AG20443 (cell line): Measurements from ENCODE around the gene GOLPH3.
"Not testable (repeated sequence)": the region's sequence is repeated elsewhere in the genome, so short reads cannot be mapped to it uniquely, and the experiment has no call there.

Source experiments
- DNase-seq: peaks from one replicate; pipeline ENCODE4 v3.0.0; 2012; ENCODE audit warnings: low spot score, mixed read lengths

GOLPH3 gene

DNA sequence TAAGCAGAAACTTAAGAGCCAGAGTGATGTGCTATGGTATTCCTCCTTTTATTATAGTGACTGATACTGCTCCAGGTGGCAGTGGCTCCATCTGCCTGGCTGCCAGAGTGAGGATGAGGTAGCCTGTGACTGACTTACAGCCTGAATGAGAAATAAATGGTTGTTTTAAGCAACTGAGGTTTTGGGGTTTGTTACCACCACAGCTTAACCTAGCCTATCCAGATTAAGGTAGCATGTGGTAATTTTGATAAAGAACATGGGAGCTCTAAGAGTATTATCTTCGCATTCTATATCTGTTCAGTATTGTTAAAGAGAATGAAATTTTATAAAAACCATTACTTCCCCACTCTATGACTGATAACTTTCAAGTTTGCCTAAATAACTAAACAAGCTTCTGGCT lies 39.0 kb downstream of the GOLPH3 start:
- no peak for DNase-seq

DNA sequence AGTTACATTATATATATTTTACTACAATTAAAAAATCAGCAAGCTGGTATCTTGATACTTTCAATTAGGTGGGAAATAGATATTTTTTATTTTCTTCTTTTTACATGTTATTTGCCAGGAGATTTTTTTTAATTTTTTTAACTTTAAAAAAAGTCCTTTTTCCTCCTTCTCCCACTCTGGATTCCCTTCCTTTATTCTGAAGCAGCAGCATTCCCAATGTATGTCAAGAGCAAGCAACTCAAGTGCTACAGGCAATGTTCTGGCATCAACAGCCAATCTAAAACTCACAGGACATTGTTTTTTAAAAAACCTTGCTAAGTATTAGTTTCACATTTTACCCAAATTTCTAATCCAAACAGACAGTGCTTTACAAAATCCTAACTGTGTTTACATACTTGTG lies 41.4 kb downstream of the GOLPH3 start:
- DNase-seq: no peak

DNA sequence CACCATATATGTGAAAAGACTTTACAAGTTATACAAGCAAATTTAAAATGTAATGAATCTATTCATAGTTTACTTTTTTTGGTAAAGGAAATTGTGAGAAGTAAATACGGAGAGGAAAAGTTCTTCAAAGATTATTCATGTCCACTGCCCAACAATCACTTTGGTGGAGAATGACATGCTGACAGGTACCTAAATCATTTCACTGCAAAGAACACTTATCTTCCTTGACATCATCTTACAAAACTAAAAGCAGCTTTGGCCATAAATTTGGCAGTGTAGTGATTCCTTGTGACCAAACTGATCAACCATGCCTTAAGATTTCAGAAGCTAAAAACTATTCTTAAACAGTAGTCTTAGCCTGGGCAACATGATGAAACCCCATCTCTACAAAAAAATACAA lies 42.5 kb downstream of the GOLPH3 start:
- DNase-seq: no peak

DNA sequence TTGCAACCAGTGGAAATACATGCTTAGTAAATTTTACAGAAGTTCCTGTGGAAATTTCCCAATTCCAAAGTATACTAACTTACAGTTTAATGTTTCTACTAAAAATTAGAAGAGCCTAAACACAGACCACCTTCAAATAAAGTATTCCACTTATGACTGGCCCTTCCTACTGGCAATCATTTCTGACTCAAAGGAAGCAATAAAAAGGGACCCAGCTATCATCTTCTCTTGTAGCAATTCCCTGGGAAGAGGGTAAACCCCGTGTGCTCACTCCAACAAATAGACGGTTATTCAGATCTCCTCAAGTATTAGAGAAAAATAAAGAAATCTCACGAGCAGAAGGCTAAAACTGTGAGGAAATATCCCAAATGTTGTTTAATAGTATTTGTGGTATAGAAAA lies 43.3 kb downstream of the GOLPH3 start:
- no peak for DNase-seq

DNA sequence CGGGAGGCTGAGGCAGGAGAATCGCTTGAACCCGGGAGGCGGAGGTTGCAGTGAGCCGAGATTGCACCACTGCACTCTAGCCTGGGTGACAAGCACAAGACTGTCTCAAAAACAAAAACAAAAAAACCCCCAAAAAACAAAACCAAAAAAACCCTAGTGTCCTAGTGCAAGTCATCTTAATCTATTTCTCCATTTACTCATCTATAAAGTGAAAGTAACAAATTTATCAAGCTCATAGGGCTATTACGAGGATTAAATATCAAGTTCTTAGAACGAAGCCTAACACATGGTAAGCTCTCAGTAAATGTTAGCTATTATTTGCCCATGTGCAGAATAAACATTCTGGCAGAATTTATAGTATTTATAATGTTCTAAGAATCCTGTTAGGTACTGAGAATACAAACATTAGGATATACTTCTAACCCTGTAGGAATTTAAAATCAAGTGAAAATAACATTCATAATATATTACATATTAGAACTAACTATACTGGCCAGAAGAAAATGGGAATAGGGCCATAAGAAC lies 45.0 kb downstream of the GOLPH3 start:
- DNase-seq: no peak

DNA sequence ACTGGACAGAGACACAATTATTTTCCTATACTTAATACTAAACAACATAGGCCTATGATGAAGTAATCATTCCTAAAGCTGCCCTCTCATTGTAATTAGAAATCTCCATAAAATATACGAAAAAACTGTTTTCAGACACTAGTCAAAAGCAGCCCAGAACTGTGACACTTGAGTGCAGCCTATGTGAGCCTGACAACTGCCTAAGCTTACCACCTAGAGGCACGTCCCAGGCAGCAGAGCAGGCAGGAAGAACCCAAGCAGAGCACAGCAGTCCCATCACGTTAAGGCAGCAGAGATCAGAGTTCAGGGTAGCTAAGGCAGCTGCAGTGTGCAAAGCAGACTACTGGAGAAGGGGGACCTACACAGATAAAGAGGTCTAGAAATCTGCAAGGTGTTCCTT lies 46.4 kb downstream of the GOLPH3 start:
- DNase-seq: no peak

DNA sequence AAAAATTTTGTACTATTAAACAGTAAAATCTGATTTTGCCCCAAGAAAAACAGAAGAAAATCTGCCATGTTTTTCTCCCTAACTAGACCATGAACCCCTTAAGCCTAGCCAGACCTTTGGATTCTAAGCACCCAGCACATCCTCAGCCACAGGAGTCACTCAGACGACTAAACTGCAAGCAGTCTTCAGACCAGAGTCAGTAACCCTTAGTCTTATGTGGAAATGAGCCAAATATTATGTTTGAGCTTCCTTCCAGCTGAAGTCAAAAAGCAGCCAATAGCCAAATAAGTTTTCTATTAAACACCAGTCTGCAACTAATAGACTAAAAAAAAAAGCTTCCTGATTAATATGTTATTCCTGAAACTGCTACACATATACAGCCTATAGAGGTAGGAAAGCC lies 47.4 kb downstream of the GOLPH3 start:
- no peak for DNase-seq

DNA sequence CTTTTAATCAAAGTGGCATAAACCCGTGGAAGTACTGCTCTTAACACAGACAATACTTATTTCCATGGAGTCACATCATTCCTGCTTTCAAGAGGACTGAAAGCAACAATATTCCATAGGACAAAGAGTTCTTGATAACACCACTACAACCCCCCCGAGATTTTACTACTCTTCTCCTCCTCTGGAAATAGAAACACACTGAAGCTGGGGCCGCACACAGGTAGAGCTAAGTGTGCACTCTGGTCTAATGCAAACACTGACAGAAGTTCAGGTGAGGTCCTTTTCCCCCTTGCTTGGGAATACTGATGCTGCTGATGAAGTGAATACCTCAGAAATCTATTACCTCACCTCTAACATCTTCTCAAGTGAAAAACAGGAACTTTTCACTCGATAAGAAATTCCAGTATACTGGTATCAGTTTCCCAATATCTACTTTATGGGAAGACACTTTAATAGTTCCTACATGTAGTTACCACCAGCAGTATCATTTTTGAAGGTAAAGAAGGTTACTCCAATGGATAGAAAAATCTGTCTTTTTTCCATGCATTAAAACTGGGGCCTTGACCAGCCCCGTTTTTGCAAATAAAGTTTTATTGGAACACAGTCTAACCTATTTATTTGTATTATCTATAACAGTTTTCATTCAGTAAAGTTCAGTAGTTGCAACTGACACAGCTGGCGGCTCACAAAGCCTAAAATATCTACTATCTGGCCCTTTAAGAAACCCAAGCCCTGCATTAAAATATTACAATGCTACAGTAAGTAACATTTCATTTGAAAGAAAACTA lies 50.0 kb downstream of the GOLPH3 start:
- DNase-seq: no peak

DNA sequence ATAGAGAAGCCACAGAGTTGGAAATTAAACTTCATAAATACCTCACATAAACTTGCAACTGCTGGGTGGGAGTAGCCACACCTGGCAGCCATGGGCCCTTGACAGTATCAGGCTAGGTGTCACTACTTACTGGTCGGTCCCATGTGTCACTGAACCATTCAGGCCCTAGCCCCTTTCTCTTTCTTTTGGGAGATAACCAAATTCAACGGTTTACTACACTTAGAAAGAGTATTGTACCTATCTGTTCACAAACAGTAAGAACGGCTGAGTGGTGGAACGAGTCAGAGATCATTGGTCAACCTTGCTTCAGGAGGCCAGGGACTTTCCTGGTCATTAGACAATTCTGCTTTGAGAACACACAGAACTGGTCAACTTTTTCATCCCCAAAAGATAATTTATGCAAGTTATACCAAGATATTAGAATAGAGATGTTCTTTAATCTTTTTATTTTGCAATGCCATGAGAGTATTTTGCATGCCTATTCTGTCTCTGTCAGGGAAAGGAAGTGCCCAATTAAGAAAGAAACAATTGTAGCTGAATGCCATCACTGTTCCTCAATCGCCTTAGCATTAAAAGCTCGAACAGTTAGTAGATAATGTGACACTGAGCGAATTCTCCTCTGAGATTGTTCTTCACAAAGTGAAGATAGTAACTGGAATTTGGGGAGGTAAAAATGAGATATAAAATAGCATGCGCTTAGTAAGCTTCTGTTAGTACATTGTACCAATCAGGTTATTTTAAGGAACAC lies 50.9 kb downstream of the GOLPH3 start:
- DNase-seq: no peak

DNA sequence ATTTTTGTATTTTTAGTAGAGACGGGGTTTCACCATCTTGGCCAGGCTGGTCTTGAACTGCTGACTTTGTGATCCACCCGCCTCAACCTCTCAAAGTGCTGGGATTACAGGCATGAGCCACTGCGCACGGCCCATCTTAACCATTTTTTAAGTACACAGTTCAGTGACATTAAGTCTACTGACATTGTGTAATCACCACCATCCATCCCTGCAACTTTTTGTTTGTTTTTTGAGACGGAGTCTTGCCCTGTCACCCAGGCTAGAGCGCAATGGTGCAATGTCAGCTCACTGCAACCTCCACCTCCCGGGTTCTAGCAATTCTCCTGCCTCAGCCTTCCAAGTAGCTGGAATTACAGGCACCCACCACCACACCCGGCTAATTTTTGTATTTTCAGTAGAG lies 55.2 kb downstream of the GOLPH3 start:
- DNase-seq: not testable (repeated sequence)

DNA sequence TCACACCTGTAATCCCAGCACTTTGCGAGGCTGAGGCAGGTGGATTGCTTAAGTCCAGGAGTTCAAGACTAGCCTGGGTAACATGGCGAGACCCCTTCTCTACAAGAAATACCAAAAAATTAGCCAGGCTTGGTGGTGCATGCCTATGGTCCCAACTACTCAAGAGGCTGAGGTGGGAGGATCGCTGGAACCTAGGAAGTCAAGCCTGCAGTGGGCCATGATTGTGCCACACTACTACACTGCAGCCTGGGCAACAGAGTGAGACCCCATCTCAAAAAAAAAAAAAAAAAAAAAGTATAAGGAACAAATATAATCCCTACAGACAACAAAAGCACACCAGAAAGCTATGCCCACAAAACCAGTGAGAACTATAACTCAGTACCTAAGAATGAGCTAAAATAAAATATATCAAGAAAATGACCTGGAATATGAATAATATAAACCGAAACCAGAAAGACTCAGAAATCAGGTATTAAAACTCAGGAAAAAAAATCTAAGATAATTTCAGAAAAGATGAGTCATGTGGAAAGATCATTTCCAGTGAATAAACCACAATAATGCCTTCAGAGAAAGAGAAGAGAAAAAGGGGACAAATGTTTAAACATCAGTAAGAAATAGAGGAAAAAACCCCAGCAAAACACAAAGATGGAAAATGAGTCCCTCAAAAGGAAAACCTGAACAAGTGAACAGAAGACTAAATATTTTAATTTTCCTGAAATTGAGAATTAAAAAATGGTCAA lies 57.4 kb downstream of the GOLPH3 start:
- peak; percentile 47 for DNase-seq

DNA sequence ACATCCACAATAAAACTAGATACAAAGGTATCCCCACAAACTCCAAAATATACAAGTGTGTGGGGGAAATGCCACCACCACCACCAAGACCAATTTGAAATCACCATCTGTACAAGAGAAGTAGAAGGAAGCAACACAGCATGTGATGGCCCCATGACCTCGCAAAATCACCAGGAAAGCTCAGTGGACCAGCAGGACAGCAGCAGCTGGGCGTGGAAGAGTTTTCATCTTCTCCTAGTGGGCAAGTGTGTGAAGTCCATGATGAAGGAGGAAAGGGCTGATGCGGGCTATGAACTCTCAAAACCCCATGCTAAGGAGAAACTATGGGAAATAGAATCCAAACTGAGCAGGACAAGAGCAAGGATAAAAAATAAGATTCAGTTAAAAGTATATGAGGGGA lies 58.1 kb downstream of the GOLPH3 start:
- peak; percentile 18 for DNase-seq

DNA sequence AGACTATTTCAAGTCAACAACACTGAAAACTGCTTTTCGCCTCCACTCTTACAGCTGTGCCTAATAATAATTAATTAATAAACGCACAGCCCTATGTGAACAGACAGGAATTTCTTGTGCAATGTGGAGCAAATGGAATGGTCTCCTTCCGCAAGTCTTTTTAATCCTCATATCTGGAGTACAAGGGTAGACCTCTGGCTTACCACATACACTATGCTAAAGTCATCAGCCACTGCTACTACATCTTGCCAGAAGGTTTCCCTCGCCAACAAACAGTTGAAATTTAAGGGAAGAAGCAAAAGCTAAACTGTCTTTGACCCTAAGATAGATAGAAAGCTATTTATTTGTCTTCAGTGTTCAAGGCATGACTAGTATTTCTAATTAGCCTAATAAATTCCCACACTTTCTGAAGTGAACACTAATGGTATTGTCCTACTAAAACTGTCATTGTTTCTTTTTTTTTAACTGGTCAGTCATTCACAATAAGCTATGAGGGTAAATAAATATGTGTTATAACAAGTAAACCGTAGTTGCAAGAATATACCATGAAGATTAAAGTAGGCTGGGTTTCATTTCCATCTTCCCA lies 63.9 kb downstream of the GOLPH3 start:
- DNase-seq: no peak

DNA sequence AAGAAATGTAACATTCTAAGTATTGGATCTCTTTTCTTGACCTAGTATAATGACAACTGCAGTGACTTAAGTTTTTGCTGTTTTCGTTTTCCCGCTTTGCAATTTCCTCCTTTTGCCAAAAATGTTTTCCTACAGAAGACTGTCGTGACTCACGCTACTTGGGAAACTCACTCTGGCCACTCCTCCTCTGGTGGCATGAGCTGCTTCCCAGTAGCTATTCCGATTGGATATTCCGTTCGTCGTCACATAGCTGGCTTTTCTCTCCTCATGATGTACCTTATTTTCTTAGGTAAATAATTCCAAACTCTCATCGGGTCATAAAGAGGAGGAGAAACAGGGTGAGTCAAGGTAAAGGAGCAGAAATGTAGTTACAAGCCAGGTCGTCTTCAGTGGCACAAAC lies 64.9 kb downstream of the GOLPH3 start:
- peak; percentile 82 for DNase-seq

DNA sequence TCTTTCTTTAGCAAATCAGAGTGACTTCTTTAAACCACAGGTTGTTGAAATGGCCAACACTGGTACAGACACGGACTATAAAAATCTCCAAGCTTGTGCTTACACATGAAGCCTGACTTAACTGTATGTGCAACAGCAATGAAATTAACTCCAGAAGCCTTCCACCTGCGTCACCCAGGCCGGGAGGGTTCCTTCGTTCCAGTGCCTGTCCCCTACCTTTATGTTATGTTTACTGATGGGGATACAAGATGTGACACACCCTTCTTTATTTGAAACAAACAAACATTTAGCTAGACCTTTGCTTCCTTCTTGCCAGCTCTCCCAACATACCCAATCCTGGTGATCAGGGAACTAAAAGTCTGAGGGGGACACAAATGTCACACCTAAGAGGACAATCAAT lies 66.0 kb downstream of the GOLPH3 start:
- no peak for DNase-seq

DNA sequence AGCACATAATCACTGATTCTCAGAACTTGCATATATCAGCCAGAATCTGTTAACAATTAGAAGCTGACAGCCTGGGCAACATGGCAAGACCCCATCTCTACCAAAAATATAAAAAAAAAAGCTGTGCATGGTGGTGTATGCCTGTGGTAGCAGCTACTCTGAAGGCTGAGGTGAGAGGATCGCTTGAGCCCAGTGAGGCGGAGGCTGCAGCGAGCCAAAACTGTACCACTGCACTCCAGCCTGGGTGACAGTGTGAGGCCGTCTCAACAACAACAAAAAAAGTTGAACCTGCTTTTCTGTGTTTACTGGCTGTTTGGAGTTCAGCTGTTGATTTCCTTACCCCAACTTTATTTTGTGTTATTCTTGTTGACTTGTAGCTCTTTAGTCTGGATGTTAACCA lies 66.8 kb downstream of the GOLPH3 start:
- DNase-seq: no peak

DNA sequence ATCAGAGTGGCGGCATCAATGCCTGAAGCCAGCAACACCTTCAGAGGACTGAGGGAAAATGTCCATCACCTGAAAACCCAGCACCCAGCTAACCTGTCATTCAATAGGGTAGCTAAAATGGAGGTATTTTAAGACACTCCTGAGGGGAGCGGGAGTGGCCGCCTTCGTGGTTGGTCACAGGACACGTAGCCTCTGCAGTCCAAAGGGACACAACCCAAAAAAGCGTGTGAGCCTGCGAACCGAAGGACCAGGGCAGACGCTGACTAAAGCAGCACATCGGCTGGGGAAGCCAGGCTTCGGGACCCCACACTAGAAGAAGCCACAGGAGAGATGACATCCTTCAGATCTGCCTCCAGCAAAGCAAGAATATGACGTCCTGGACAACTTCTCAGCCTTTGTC lies 70.6 kb downstream of the GOLPH3 start:
- DNase-seq: no peak

DNA sequence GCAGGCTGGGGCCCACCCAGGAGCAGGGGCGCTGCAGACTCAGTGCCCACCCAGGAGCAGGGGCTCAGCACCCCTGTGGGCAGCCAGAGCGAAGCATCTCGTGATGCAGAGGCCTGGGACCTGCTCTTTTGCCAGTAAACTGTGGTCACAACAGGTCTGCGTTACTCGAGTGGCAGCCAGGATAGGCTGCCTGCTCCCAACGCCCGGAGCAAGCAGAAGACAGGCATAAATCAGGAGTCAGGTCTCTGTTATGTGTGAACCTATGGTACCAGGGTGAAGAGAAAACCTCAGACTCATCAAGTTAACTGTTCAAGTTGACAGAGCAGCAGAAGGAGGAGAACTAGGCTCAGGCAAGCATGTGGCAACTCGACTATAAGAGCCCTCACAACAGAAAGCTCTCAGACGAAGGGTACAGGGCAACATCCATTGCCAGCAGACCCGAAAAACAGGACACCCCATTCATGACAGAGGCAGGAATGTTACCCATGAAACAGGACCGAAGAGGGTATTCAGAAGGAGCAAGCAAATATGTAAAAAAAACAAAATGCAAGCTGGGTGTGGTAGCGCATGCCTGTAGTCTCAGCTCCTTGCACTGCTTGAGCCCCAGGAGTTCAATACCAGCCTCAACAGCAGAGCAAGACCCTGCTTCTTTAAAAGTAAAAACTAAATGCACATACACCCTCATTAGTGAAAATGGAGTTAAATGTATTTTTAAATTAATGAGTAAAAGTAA lies 71.7 kb downstream of the GOLPH3 start:
- DNase-seq: no peak

DNA sequence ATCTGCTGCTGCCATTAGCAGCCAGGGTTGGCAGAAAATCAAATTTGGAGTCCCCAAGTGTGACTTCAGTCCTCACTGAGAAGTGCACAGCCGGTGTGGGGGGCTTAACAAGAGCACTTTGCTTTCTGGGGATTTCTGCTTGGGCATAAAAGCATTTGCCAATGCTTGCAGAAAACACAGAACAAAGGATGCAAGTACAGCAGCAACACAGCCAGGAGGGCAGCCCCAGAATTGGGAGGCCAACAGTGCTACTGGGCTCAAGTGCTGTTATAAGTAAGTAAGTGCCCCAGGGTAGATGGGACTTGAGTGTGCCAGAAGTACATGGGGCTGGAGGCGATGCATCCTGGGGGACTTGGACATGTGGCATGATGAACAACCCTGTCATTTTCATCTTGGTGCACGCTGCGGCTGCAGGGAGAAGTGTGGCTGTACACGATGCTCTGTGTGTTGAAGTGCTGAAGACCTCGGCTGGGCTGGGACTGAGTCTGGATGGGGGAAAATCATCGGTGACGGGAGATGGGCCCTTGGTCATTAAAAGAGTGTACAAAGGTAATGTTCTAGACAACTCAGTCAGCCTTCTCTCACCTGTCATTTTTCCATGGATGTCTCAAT lies 73.3 kb downstream of the GOLPH3 start:
- DNase-seq: no peak

DNA sequence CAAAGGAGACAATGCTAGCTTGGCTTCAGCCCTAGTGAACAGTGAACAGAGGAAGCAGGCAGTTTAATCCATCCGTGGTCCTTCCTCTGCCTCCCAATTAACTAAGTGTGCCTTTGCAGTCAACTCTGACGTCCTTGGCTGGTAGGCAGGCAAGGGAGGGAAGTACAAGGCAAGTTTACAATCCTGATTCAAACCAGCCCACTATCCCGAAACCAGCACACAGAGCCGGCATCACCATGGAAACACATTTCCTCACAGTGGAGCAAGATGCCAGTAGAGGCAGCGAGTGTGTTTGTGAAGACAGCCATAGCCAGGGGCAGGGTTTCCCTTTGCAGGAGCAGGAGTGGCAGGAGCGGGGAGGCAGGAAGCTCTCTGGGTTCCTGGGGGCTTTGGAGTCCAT lies 73.9 kb downstream of the GOLPH3 start:
- DNase-seq: no peak

DNA sequence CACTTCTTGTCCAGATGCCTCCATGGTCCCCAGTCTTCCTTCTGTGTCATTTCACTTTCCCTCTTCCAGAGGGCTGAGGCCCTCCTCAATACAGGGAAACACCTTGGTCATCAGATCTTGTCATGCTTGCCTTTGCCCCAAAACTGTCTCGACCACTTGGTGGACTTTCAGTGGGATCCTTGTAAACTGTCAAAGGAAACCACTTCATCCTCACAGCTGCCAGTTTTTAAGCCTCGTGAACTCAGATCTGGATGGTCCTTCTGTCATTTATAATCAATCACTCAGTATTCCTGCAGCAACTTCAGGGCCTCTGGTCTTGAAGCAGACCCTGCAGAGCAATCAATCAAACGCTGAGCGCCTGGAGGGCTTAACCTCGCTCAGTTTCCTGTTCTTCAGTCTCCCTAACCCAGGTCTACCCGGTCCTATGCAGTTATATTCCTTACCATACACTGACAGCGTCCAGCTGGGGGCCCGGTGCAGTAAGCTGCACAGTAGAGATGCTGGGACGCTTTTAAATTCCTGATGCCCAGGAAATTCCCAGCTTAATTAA lies 74.6 kb downstream of the GOLPH3 start:
- no peak for DNase-seq
